ENCODE results near the gene RASSF6.
A peak's percentile ranks its signal among the peaks of the same experiment; 100 is the strongest.
"Not testable (repeated sequence)": the region's sequence is repeated elsewhere in the genome, so short reads cannot be mapped to it uniquely, and the experiment has no call there.

The RASSF6 gene

DNA sequence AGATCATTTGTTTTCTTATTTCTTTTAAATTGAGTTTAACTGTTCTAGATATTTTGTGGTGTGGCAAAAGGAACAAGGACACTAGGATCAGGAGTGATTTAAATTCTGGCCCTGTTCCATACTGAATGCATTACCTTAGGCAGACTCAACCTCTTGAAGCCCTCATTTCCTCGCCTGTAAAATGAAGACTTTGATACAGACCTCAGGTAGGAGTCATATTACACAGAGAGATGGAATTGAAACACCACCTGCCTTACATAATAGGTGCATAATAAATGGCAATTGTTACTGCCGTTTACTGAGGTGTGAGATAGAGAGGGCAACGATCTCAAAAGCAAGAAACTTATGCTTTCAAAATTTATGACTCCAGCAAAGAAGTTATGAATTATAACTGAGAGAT is 28.2 kb upstream of the RASSF6 start:
- Histone ChIP-seq H3K27me3 (replicated peaks; ENCODE audit: control insufficient read depth, insufficient read depth, low read length) (no peaks in the 10 kb centered on the region), H3K9ac (ENCODE audit: low read length) (no peak overlapping the region), H3K9me3 (ENCODE audit: control insufficient read depth, low read length) (no peaks in the 10 kb centered on the region), H3K36me3 (ENCODE audit: control insufficient read depth, insufficient read depth, low read length, severe bottlenecking) (no peaks in the 10 kb centered on the region), H3K4me3 (ENCODE audit: low read length) (no peak overlapping the region), H3K4me1 (ENCODE audit: control insufficient read depth, insufficient read depth, low read length) (no peaks in the 10 kb centered on the region)
- no peak for DNase-seq (ENCODE audit: low read depth)

DNA sequence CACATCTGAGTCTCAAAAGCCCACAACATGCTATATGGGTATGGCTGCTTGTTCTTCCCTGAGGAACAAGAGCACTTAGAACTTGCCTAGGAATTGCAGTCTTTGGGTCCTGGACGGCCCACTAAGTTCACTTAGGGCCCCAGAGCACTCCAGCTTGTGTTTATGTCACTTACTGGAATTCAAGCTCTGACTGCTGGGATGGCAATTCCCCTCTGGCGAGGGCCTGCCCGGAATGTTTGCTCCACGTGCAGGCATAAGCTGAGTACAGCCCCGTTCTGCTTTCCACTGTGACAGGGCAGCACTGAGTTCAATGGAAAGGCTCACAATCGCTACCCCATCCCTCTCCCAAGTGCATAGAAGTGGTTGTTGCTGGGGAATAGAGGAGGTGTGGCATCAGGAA is 25.9 kb upstream of the RASSF6 start:
- H3K36me3 ChIP-seq (ENCODE audit: control insufficient read depth, insufficient read depth, low read length, severe bottlenecking) = no peaks in the 10 kb centered on the region
- DNase-seq (ENCODE audit: low read depth) = no peak
- no peaks in the 10 kb centered on the region for H3K4me1 ChIP-seq (ENCODE audit: control insufficient read depth, insufficient read depth, low read length)
- H3K9me3 ChIP-seq (ENCODE audit: control insufficient read depth, low read length) = no peaks in the 10 kb centered on the region
- no peaks in the 10 kb centered on the region for H3K27me3 ChIP-seq (replicated peaks; ENCODE audit: control insufficient read depth, insufficient read depth, low read length)
- no peak overlapping the region for H3K9ac ChIP-seq (ENCODE audit: low read length)
- H3K4me3 ChIP-seq (ENCODE audit: low read length) = no peak overlapping the region

DNA sequence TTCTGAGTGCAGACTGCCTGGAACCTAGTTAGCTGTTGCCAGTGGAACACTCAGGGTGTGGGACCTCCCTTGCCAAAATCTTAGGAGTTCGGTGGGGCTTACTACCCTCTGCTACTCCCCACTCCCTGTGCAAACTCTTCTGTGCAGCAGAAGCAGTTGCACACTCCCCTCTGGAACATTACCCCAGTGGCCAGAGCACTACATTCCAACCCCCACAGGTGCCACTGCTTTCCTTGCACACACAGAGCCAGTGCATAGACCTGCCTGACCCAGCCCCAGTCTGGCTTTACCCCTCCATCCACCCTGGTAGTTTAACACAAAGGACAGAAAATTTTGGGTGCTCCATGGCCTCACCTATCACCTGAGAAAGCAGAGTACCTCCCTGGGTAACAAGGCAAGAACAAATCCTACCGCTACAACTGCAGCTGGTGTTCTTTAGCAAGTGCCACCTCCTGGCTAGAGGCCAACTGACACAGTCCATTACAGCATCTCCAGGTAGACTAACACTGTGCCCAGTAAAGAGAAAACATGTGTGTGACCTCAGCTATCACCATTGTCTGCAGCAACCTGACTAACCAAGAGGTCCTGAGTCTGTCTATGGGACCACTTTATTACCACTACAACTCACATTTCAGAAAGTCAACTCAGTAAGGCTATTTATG is 11.5 kb upstream of the RASSF6 start:
- Histone ChIP-seq H3K4me1 (ENCODE audit: control insufficient read depth, insufficient read depth, low read length) (no peaks in the 10 kb centered on the region), H3K36me3 (ENCODE audit: control insufficient read depth, insufficient read depth, low read length, severe bottlenecking) (no peaks in the 10 kb centered on the region), H3K27me3 (replicated peaks; ENCODE audit: control insufficient read depth, insufficient read depth, low read length) (no peaks in the 10 kb centered on the region), H3K9me3 (ENCODE audit: control insufficient read depth, low read length) (no peaks in the 10 kb centered on the region), H3K9ac (ENCODE audit: low read length) (no peak overlapping the region), H3K4me3 (ENCODE audit: low read length) (no peak overlapping the region)
- no peak for DNase-seq (ENCODE audit: low read depth)

DNA sequence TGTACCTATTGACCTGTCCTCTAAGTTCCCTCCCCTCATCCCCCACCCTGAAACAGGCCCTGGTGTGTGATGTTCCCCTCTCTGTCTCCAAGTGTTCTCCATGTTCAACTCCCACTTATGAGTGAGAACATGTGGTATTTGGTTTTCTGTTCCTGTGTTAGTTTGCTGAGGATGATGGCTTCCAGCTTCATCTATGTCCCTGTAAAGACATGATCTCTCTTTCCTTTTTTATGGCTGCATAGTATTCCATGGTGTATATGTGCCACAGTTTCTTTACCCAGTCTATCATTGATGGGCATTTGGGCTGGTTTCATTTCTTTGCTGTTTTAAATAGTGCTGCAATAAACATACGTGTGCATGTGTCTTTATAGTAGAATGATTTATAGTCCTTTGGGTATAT is 8.6 kb upstream of the RASSF6 start:
- not testable (repeated sequence) for DNase-seq (ENCODE audit: low read depth); H3K4me3 ChIP-seq (ENCODE audit: low read length); H3K27me3 ChIP-seq (replicated peaks; ENCODE audit: control insufficient read depth, insufficient read depth, low read length); H3K4me1 ChIP-seq (ENCODE audit: control insufficient read depth, insufficient read depth, low read length); H3K9ac ChIP-seq (ENCODE audit: low read length); H3K9me3 ChIP-seq (ENCODE audit: control insufficient read depth, low read length); H3K36me3 ChIP-seq (ENCODE audit: control insufficient read depth, insufficient read depth, low read length, severe bottlenecking)

DNA sequence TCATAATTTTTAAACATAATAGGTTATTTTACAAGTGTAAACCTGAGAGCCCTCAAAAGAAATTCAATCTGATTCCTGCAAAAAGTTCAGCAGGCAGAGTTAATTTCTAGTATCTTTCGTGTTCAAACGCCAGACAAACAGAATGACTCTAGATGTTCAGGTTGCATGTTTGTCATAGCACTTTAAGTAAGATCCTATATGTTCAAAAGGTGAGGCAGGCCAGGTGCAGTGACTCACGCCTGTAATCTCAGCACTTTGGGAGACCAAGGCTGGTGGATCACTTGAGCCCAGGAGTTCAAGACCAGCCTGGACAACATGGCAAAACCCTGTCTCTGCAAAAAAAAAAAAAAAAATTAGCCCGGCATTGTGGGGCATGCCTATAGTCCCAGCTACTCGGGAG is 1.1 kb upstream of the RASSF6 start:
- no peaks in the 10 kb centered on the region for H3K36me3 ChIP-seq (ENCODE audit: control insufficient read depth, insufficient read depth, low read length, severe bottlenecking)
- H3K4me3 ChIP-seq (ENCODE audit: low read length) = no peak overlapping the region
- no peak for DNase-seq (ENCODE audit: low read depth)
- no peaks in the 10 kb centered on the region for H3K9me3 ChIP-seq (ENCODE audit: control insufficient read depth, low read length)
- no peak overlapping the region for H3K9ac ChIP-seq (ENCODE audit: low read length)
- H3K4me1 ChIP-seq (ENCODE audit: control insufficient read depth, insufficient read depth, low read length) = peaks cover 5% of the 10 kb centered on the region
- H3K27me3 ChIP-seq (replicated peaks; ENCODE audit: control insufficient read depth, insufficient read depth, low read length) = no peaks in the 10 kb centered on the region

DNA sequence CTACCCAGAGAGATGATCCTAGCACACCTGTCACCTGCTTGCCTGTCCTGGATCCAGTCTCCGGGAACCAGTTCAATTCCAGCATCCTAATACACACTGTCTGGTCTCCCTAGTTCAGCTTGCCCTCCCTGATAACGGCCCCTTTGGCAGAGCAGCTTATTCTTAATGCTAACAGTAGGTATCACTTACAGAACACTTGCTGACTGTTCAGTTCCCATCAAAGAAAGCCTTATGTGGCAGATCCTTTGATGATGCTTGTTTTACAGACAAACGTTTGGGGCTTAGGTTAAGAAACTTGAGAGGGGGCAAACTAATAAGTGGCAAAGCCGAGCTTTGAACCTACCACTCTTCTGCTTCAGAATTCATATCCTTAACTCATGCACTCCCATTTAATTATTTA is 890 bp downstream of the RASSF6 start:
- Histone ChIP-seq H3K4me1 (ENCODE audit: control insufficient read depth, insufficient read depth, low read length) (peaks cover 5% of the 10 kb centered on the region), H3K9ac (ENCODE audit: low read length) (no peak overlapping the region), H3K36me3 (ENCODE audit: control insufficient read depth, insufficient read depth, low read length, severe bottlenecking) (no peaks in the 10 kb centered on the region), H3K4me3 (ENCODE audit: low read length) (no peak overlapping the region), H3K27me3 (replicated peaks; ENCODE audit: control insufficient read depth, insufficient read depth, low read length) (no peaks in the 10 kb centered on the region), H3K9me3 (ENCODE audit: control insufficient read depth, low read length) (no peaks in the 10 kb centered on the region)
- no peak for DNase-seq (ENCODE audit: low read depth)

DNA sequence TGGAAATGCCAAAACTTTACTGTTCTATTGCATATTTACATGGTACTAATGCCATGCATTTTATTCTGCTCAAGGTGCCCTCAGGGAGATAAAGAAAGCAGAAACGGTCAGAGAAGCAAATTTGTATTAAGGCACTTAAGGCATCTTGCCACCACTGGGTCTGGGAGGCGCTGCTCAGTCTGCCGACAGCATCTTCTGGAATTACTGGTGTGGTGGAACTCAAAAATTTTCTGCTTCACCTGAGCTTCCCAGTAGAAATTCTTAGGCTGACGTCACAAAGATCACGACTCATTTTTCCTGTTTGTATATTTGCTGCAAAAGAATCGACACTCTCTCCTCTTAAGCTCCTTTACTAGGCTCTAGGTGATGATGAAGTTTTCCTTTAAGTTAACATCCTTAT is 3.0 kb downstream of the RASSF6 start:
- Histone ChIP-seq H3K4me3 (ENCODE audit: low read length) (no peak overlapping the region), H3K36me3 (ENCODE audit: control insufficient read depth, insufficient read depth, low read length, severe bottlenecking) (no peaks in the 10 kb centered on the region), H3K27me3 (replicated peaks; ENCODE audit: control insufficient read depth, insufficient read depth, low read length) (no peaks in the 10 kb centered on the region), H3K4me1 (ENCODE audit: control insufficient read depth, insufficient read depth, low read length) (peaks cover 5% of the 10 kb centered on the region), H3K9ac (ENCODE audit: low read length) (no peak overlapping the region), H3K9me3 (ENCODE audit: control insufficient read depth, low read length) (no peaks in the 10 kb centered on the region)
- DNase-seq (ENCODE audit: low read depth) = no peak

DNA sequence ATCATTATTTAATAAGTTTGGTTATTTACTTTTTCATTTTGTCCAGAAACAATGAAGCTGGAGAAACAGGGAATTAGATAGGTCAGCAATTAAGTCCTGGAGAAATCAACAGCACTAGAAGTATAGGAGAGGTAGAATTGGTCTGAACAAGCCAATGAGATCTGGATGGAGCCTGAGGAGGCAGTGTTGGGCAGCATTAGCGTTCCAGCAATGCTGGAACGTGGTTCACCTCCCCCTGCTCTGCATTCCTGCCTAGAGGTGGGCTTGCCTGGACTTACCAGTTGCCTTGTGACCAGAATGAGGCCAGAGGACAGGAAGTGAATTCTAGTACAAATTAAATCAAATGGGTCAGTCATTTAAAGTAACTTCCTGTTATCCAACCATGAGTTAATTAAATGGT is 4.6 kb downstream of the RASSF6 start:
- Histone ChIP-seq H3K36me3 (ENCODE audit: control insufficient read depth, insufficient read depth, low read length, severe bottlenecking) (no peaks in the 10 kb centered on the region), H3K27me3 (replicated peaks; ENCODE audit: control insufficient read depth, insufficient read depth, low read length) (no peaks in the 10 kb centered on the region), H3K9ac (ENCODE audit: low read length) (no peak overlapping the region), H3K4me3 (ENCODE audit: low read length) (no peak overlapping the region), H3K9me3 (ENCODE audit: control insufficient read depth, low read length) (no peaks in the 10 kb centered on the region), H3K4me1 (ENCODE audit: control insufficient read depth, insufficient read depth, low read length) (peaks cover 16% of the 10 kb centered on the region)
- no peak for DNase-seq (ENCODE audit: low read depth)

DNA sequence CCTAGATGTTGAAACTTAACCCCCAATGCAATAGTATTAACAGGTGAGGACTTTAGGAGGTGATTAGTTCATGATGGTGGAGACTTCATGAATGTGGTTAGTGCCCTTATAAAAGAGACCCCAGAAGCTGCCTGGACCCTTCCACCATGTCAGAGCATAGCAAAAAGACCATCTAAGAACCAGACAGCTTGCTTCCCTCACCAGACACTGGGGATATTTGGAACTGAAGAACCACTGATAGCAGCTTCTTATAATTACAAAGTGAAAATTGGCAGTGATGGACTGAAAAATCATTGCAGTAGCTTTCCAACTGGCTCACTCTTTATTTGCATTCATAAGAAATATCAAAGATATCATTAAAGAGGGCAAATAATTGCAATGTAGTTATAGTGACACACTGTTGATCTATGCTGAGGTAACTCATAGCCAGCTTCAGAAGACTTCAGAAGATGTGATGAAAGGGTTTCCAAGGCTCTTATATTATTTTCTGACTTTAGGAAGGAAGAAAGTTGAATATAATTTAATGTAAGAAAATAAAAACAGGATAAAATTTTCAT is 5.8 kb downstream of the RASSF6 start:
- H3K27me3 ChIP-seq (replicated peaks; ENCODE audit: control insufficient read depth, insufficient read depth, low read length) = no peaks in the 10 kb centered on the region
- no peak overlapping the region for H3K9ac ChIP-seq (ENCODE audit: low read length)
- H3K9me3 ChIP-seq (ENCODE audit: control insufficient read depth, low read length) = no peaks in the 10 kb centered on the region
- peaks cover 24% of the 10 kb centered on the region for H3K4me1 ChIP-seq (ENCODE audit: control insufficient read depth, insufficient read depth, low read length)
- no peak overlapping the region for H3K4me3 ChIP-seq (ENCODE audit: low read length)
- no peaks in the 10 kb centered on the region for H3K36me3 ChIP-seq (ENCODE audit: control insufficient read depth, insufficient read depth, low read length, severe bottlenecking)
- no peak for DNase-seq (ENCODE audit: low read depth)

DNA sequence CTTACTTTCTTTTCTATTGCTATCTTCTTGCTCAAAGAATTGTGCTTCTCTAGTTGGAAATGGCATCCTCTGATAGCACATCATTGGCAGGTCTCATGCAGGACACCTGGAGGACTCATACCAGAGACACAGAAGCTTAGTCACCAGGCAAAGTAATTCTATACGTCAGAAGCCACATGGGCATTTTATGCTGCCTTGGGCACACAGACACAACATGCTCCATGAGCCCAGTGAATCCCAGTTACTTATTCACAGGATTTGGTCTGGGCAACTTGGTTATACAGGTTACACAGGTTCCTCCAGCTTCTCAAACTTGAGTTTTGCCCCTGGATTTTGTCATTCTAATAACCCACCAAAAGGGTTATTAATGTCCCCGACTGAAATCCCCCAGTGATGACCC is 7.1 kb downstream of the RASSF6 start:
- no peaks in the 10 kb centered on the region for H3K36me3 ChIP-seq (ENCODE audit: control insufficient read depth, insufficient read depth, low read length, severe bottlenecking)
- H3K9ac ChIP-seq (ENCODE audit: low read length) = no peak overlapping the region
- no peaks in the 10 kb centered on the region for H3K27me3 ChIP-seq (replicated peaks; ENCODE audit: control insufficient read depth, insufficient read depth, low read length)
- H3K4me3 ChIP-seq (ENCODE audit: low read length) = no peak overlapping the region
- DNase-seq (ENCODE audit: low read depth) = no peak
- no peaks in the 10 kb centered on the region for H3K9me3 ChIP-seq (ENCODE audit: control insufficient read depth, low read length)
- peaks cover 33% of the 10 kb centered on the region for H3K4me1 ChIP-seq (ENCODE audit: control insufficient read depth, insufficient read depth, low read length)

DNA sequence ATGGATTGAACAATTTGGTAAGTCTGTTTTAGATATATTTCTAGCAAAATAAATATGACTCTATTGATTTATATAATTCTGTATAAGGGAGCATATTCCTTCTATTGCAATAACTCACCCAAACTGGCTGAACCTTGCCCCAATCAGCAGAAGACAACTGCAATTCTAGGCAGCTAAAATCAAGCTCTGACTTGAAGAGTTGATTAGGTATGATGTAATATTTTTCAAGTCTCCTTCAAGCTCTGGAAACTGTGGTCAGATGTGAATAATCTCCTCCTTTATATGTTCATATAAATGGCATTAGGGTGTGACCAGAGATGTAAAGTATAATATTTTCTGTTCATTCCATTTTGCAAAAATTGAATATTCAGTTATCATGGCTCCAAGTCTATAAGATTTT is 8.2 kb downstream of the RASSF6 start:
- Histone ChIP-seq H3K36me3 (ENCODE audit: control insufficient read depth, insufficient read depth, low read length, severe bottlenecking) (no peaks in the 10 kb centered on the region), H3K4me3 (ENCODE audit: low read length) (no peak overlapping the region), H3K9ac (ENCODE audit: low read length) (no peak overlapping the region), H3K27me3 (replicated peaks; ENCODE audit: control insufficient read depth, insufficient read depth, low read length) (no peaks in the 10 kb centered on the region), H3K9me3 (ENCODE audit: control insufficient read depth, low read length) (no peaks in the 10 kb centered on the region), H3K4me1 (ENCODE audit: control insufficient read depth, insufficient read depth, low read length) (peaks cover 39% of the 10 kb centered on the region)
- peak; percentile 38 for DNase-seq (ENCODE audit: low read depth)

DNA sequence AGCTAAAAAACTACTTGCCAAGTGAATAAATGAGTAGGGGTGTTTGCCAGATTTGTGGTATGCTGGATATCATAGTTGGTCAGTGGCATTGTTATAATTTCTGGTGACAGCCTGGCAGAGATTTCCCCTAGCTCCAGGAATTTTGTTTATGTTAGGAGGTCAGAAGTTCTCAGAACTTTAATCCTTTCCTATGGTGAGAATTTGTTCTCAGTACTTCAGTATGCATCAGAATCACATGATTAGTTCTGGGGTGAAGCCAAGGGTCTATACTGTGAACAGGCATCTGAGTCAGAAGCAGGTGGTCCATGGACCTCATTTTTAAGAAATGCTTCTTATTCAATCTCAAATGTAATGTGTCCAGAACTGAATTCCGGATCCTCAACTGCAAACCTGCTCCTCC is 10.5 kb downstream of the RASSF6 start:
- H3K36me3 ChIP-seq (ENCODE audit: control insufficient read depth, insufficient read depth, low read length, severe bottlenecking) = no peaks in the 10 kb centered on the region
- H3K9me3 ChIP-seq (ENCODE audit: control insufficient read depth, low read length) = no peaks in the 10 kb centered on the region
- no peaks in the 10 kb centered on the region for H3K27me3 ChIP-seq (replicated peaks; ENCODE audit: control insufficient read depth, insufficient read depth, low read length)
- no peak overlapping the region for H3K9ac ChIP-seq (ENCODE audit: low read length)
- DNase-seq (ENCODE audit: low read depth) = peak; percentile 44
- no peak overlapping the region for H3K4me3 ChIP-seq (ENCODE audit: low read length)
- peaks cover 39% of the 10 kb centered on the region for H3K4me1 ChIP-seq (ENCODE audit: control insufficient read depth, insufficient read depth, low read length)

Data from adipocyte (in vitro differentiated cells).